IMR-90 (cell line): ENCODE measurements around the gene EIF6. TPM values are rescaled to one million over a fixed set of nuclear protein-coding genes. Genes with fewer than 3 reads are reported as not detected.

ENCODE experiments used
- ATAC-seq: fragments of 200-7000 bp; cut with Tn5 transposase; 2 replicates; pipeline ENCODE4 v1.9.1; 2020; ENCODE audit warnings: low read depth, mild to moderate bottlenecking, moderate library complexity
- BruUV-seq: library from RNA; stranded (reverse); fragments of 400-500 nt; replicated peaks from 2 replicates; lab custom pipeline; 2021; lab: Mats Ljungman, UMichigan
- CTCF ChIA-PET: fragments of 300-600 bp; formaldehyde crosslinking; extraction: SDS; loops from one replicate; lab custom pipeline; 2021; ENCODE audit warnings: antibody characterized with exemption; lab: Yijun Ruan, JAX
- POLR2A ChIA-PET: fragments of 300-600 bp; sonication (Branson Sonifier 250); formaldehyde crosslinking; loops from one replicate; lab custom pipeline; 2022; ENCODE audit warnings: antibody characterized with exemption; ENCODE audit not compliant: unreplicated experiment; lab: Charles Lee
- DNase-seq: peaks from one replicate; pipeline ENCODE4 v3.0.0; 2013
- H2AFZ ChIP-seq: replicated peaks from 2 replicates; pipeline ENCODE3; 2013; ENCODE audit warnings: low read length, mild to moderate bottlenecking; ENCODE audit not compliant: poor library complexity
- H2AK5ac ChIP-seq: 2 replicates; pipeline ENCODE4 v1.6.1; 2013; ENCODE audit warnings: low read depth, low read length, inconsistent platforms
- H2AK9ac ChIP-seq: replicated peaks from 2 replicates; pipeline ENCODE3; 2013; ENCODE audit warnings: mild to moderate bottlenecking, low read depth, low read length, moderate library complexity; ENCODE audit not compliant: poor library complexity
- H2BK120ac ChIP-seq: 2 replicates; pipeline ENCODE4 v1.6.1; 2013; ENCODE audit warnings: low read depth, low read length, inconsistent platforms
- H2BK15ac ChIP-seq: 3 replicates; pipeline ENCODE4 v1.6.1; 2013; ENCODE audit warnings: low read depth, low read length, inconsistent platforms
- H2BK20ac ChIP-seq: 2 replicates; pipeline ENCODE4 v1.6.1; 2013; ENCODE audit warnings: low read depth, mild to moderate bottlenecking, inconsistent platforms, low read length, moderate library complexity
- H2BK5ac ChIP-seq: 2 replicates; pipeline ENCODE4 v1.6.1; 2013; ENCODE audit warnings: mild to moderate bottlenecking, low read depth, low read length, inconsistent platforms; ENCODE audit not compliant: poor library complexity, severe bottlenecking
- H3K14ac ChIP-seq: replicated peaks from 2 replicates; pipeline ENCODE4 v1.6.1; 2013; ENCODE audit warnings: low read depth, low read length, inconsistent platforms
- H3K18ac ChIP-seq: 2 replicates; pipeline ENCODE4 v1.6.1; 2013; ENCODE audit warnings: low read depth, low read length, control low read depth
- H3K23ac ChIP-seq: 2 replicates; pipeline ENCODE4 v1.6.1; 2013; ENCODE audit warnings: low read depth, low read length, inconsistent platforms
- H3K27ac ChIP-seq: 2 replicates; pipeline ENCODE4 v1.5.1; 2013; ENCODE audit warnings: mild to moderate bottlenecking, control low read depth, low read length; ENCODE audit not compliant: insufficient read depth
- H3K27me3 ChIP-seq: 2 replicates; pipeline ENCODE4 v1.6.1; 2013; ENCODE audit warnings: low read length; ENCODE audit not compliant: control insufficient read depth, insufficient read depth
- H3K36me3 ChIP-seq: 2 replicates; pipeline ENCODE4 v1.6.1; 2013; ENCODE audit warnings: low read length, mixed read lengths; ENCODE audit not compliant: control insufficient read depth, insufficient read depth
- H3K4ac ChIP-seq: 2 replicates; pipeline ENCODE4 v1.6.1; 2013; ENCODE audit warnings: low read depth, low read length, inconsistent platforms
- H3K4me1 ChIP-seq: 2 replicates; pipeline ENCODE4 v1.6.1; 2013; ENCODE audit warnings: low read length, mixed read lengths; ENCODE audit not compliant: control insufficient read depth, insufficient read depth
- H3K4me2 ChIP-seq: 2 replicates; pipeline ENCODE4 v1.6.1; 2013; ENCODE audit warnings: low read depth, mild to moderate bottlenecking, control low read depth, low read length, moderate library complexity
- H3K4me3 ChIP-seq: 2 replicates; pipeline ENCODE4 v1.5.1; 2013; ENCODE audit warnings: low read depth, mild to moderate bottlenecking, control low read depth, low read length, moderate library complexity; ENCODE audit not compliant: insufficient read depth
- H3K56ac ChIP-seq: 2 replicates; pipeline ENCODE4 v1.6.1; 2013; ENCODE audit warnings: low read length, inconsistent platforms; ENCODE audit not compliant: insufficient read depth; ENCODE audit errors: extremely low read depth
- H3K79me1 ChIP-seq, 2 experiments: 2 replicates each; pipeline ENCODE4 v1.6.1; 2013; ENCODE audit warnings: low read length in 2 of 2, inconsistent platforms in 1 of 2, low read depth in 1 of 2
- H3K9ac ChIP-seq: 2 replicates; pipeline ENCODE4 v1.6.1; 2013; ENCODE audit warnings: low read depth, low read length, control low read depth
- H3K9me1 ChIP-seq: 2 replicates; pipeline ENCODE4 v1.6.1; 2013; ENCODE audit warnings: low read length, inconsistent platforms; ENCODE audit not compliant: insufficient read depth
- H3K9me3 ChIP-seq: 2 replicates; pipeline ENCODE4 v1.6.1; 2013; ENCODE audit warnings: low read length; ENCODE audit not compliant: control insufficient read depth, insufficient read depth
- H4K20me1 ChIP-seq: 2 replicates; pipeline ENCODE4 v1.6.1; 2013; ENCODE audit warnings: low read length, inconsistent platforms; ENCODE audit not compliant: insufficient read depth
- H4K5ac ChIP-seq: 2 replicates; pipeline ENCODE4 v1.6.1; 2013; ENCODE audit warnings: mild to moderate bottlenecking, low read depth, low read length, control low read depth
- H4K8ac ChIP-seq, 2 experiments: 2 replicates each; pipeline ENCODE4 v1.6.1; 2013; ENCODE audit warnings: low read depth in 2 of 2, low read length in 2 of 2, control low read depth in 1 of 2, inconsistent platforms in 1 of 2
- H4K91ac ChIP-seq: 2 replicates; pipeline ENCODE4 v1.6.1; 2013; ENCODE audit warnings: low read depth, low read length, inconsistent platforms; ENCODE audit not compliant: insufficient read depth
- BHLHE40 ChIP-seq: fragments of 150-350 bp; IDR thresholded peaks from 2 replicates; pipeline ENCODE4 v1.6.1; 2016; ENCODE audit warnings: mild to moderate bottlenecking, low read depth, low read length
- FOS ChIP-seq: fragments of 150-350 bp; IDR thresholded peaks from 2 replicates; pipeline ENCODE4 v1.6.1; 2016; ENCODE audit warnings: low read depth, low read length
- MAFK ChIP-seq: IDR thresholded peaks from 2 replicates; pipeline ENCODE4 v1.6.1; 2012; ENCODE audit warnings: low read depth, low read length, improper control_type of control experiment
- POLR2A ChIP-seq: IDR thresholded peaks from 2 replicates; pipeline ENCODE4 v1.6.1; 2012; ENCODE audit warnings: mild to moderate bottlenecking, low read depth, low read length
- WGBS, 2 experiments: methylation state at CpG; one replicate each; pipeline versions ENCODE4 v1.1.5 to v1.1.7; 2013; ENCODE audit warnings: missing lambda C conversion rate in 2 of 2; ENCODE audit not compliant: insufficient read length in 1 of 2; ENCODE audit errors: extremely low coverage in 2 of 2; 5-methylcytosine and 5-hydroxymethylcytosine counted together
- dilution Hi-C: fragments of 300-500 bp; cut with HindIII; formaldehyde crosslinking; loops from one replicate; pipeline ENCODE4 v1.14.3; 2018; ENCODE audit warnings: low sequenced_read_pairs; ENCODE audit not compliant: unreplicated experiment
- in situ Hi-C: fragments of 300-500 bp; cut with MboI; formaldehyde crosslinking; loops from 3 replicates; pipeline ENCODE4 v1.14.3; 2019; ENCODE audit warnings: low sequenced_read_pairs, inconsistent platforms, mixed read lengths
- intact Hi-C: fragments of 100-400 bp; cut with micrococcal nuclease; formaldehyde crosslinking; loops from 2 replicates; pipeline ENCODE4 v1.10.0; 2022
- polyA plus RNA-seq, 3 experiments: library from polyadenylated mRNA; depleted of rRNA; stranded (reverse); fragments of >200 nt; gene quantifications; 2 replicates each; pipeline ENCODE4 v1.2.3, GENCODE V29; 2012; ENCODE audit warnings: low replicate concordance in 1 of 3
- total RNA-seq: library from RNA; depleted of rRNA; stranded (reverse); fragments of >200 nt; gene quantifications from 2 replicates; pipeline ENCODE4 v1.2.3, GENCODE V29; 2012
- TF ChIP-seq, protein P1 (sequence below): conservative IDR thresholded peaks from 2 replicates; pipeline ENCODE4 v1.5.1; 2012; ENCODE audit warnings: mild to moderate bottlenecking, low read depth, low read length, improper control_type of control experiment

The EIF6 gene
- total and polyA plus RNA-seq, 2 of the 4 experiments (the other 2 are of a cell fraction), result 215 to 227 TPM

DNA sequence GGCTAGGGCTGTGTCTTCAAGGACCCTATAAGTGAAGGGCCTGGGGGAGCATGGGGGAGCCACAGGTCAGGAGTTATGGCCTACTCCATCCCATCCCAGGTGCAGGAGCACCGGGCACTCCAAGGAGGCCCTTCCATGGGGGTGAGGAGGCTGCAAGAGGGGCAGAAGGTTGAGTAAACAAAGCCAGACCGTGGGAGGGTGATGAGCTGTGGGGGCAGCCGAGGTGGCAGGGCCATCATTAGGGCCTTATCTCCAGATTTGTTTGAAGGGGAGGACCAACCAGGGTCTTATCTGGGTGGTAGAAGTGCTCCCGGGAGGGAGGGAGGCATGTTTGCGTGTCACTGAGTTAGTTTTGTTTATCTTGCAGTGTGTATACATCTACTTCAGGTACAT is 9.7 kb upstream of the EIF6 start:
- Histone ChIP-seq H2AK9ac (peak overlapping the region; percentile 28), H2AFZ (peak overlapping the region; percentile 29), H3K9ac (no peak overlapping the region), H4K5ac (no peak overlapping the region), H3K56ac (no peak overlapping the region), H4K8ac (no peak overlapping the region), H3K9me3 (no peaks in the 10 kb centered on the region), H3K36me3 (no peaks in the 10 kb centered on the region), H2BK5ac (no peak overlapping the region), H2BK20ac (no peak overlapping the region), H3K27me3 (peaks cover 2% of the 10 kb centered on the region), H2BK15ac (no peak overlapping the region), H2AK5ac (no peak overlapping the region), H3K4ac (no peak overlapping the region), H3K4me3 (no peak overlapping the region), H3K4me2 (no peak overlapping the region), H4K20me1 (no peaks in the 10 kb centered on the region), H4K91ac (no peak overlapping the region), H2BK120ac (no peak overlapping the region), H3K14ac (no peak overlapping the region), H3K9me1 (no peaks in the 10 kb centered on the region), H3K23ac (no peak overlapping the region), H3K4me1 (peaks cover 1% of the 10 kb centered on the region; the same call in 1 of the 2 replicates), H3K27ac (no peak overlapping the region), H3K79me1 (no peaks in the 10 kb centered on the region), H3K18ac (no peak overlapping the region)
- ATAC-seq, result no peak
- no peak for DNase-seq
- ChIA-PET CTCF (no interaction called here), POLR2A (no interaction called here)
- in situ Hi-C loops (no loop called here), dilution Hi-C loops (no loop called here), intact Hi-C loops (no loop called here)
- TF ChIP-seq, protein P1, sequence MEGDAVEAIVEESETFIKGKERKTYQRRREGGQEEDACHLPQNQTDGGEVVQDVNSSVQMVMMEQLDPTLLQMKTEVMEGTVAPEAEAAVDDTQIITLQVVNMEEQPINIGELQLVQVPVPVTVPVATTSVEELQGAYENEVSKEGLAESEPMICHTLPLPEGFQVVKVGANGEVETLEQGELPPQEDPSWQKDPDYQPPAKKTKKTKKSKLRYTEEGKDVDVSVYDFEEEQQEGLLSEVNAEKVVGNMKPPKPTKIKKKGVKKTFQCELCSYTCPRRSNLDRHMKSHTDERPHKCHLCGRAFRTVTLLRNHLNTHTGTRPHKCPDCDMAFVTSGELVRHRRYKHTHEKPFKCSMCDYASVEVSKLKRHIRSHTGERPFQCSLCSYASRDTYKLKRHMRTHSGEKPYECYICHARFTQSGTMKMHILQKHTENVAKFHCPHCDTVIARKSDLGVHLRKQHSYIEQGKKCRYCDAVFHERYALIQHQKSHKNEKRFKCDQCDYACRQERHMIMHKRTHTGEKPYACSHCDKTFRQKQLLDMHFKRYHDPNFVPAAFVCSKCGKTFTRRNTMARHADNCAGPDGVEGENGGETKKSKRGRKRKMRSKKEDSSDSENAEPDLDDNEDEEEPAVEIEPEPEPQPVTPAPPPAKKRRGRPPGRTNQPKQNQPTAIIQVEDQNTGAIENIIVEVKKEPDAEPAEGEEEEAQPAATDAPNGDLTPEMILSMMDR, result no peak
- no peak for TF ChIP-seq POLR2A
- no peak for TF ChIP-seq FOS
- no peak for TF ChIP-seq MAFK
- TF ChIP-seq BHLHE40, result no peak
- no CpG with 5 or more reads among the region's 5 CpGs for WGBS, 2 experiments
- no TSS peak for BruUV-seq
